HS-27A (cell line): ENCODE measurements around the gene CDC26.
A peak's percentile ranks its signal among the peaks of the same experiment; 100 is the strongest.
"Not testable (repeated sequence)": the region's sequence is repeated elsewhere in the genome, so short reads cannot be mapped to it uniquely, and the experiment has no call there.

Experiments
- DNase-seq: peaks from one replicate; pipeline ENCODE4 v3.0.0-alpha.2; 2012; ENCODE audit warnings: low read depth, missing footprints

CDC26 gene

DNA sequence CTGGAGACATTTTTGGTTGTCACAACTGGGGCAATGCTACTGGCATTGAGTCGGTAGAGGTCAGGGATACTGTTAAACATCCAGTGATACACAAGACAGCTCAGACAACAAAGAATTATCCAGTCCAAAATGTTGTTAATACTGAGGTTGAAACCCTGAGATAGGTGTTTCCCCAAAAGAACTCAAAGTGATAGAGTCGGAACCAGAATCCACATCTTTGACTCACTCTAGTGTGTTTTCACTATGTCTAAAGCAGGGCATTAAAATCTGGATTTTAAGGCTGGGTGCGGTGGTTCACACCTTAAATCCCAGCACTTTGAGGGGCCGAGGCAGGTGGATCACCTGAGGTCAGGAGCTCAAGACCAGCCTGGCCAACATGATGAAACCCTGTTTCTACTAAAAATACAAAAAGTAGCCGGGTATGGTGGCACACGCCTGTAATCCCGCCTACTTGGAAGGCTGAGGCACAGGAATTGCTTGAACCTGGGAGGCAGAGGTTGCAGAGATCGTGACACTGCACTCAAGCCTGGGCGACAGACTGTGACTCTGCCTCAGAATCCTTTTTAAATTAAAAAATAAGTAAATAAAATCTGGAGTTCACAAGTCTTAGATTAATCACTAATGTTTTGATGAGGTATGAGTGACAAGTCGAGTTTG is 37.0 kb downstream of the CDC26 start:
- no peak for DNase-seq

DNA sequence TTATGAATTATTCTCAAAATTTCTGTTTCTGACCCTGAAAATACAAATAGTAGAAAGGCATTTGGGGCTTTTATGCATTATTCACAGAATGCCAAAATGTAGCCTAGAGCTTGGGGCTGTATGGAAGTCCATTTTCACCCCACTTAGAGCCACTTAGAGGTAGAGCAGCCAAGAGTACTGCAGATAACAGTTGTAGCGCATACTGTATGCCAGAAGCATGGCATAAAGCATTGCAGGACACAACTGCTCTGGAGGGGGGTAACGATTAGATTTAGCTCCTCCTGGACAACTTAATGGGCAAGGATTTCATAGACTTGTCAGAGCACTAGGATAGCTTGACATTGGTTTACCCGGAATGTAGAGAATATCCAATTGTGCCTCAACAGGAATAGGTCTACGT is 38.3 kb downstream of the CDC26 start:
- DNase-seq = no peak

DNA sequence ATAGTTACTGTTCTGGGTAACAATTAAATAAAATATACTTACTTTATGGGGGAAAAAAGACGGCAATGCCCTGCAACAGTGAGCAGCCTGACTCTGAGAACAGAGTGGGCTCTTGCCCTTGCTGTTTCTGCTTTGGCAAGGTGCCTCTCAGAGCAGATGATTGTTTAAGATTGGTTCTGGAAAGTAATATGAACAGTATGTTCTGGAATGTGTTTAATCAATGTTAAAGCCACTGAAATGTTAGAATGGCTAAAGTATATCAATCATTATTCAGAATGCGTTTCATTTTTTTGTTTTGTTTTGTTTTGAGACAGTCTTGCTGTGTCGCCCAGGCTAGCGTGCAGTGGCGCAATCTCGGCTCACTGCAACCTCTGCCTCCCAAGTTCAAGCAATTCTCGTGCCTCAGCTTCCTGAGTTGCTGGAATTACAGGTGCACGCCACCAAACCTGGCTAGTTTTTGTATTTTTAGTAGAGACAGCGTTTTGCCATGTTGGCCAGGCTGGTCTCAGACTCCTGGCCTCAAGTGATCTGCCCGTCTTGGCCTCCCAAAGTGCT is 39.6 kb downstream of the CDC26 start:
- DNase-seq = not testable (repeated sequence)

DNA sequence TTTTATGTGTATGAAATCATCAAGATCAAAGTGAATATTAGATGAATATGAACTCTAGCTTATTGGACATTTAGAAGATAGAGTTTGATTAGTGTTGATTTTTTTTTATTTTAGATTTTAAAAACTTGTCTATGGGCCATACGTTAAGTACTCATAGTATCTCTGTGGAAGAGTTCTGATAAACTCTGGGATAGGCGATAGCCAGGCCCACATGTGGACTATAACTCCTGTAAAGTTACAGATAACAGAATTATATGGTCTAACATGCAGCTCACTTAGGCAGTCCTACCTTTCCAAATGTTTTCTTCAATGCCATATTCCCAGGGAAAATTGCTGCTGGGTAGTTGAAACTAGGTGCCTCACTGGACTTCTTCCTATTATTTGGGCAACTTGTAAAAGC is 43.7 kb downstream of the CDC26 start:
- no peak for DNase-seq

DNA sequence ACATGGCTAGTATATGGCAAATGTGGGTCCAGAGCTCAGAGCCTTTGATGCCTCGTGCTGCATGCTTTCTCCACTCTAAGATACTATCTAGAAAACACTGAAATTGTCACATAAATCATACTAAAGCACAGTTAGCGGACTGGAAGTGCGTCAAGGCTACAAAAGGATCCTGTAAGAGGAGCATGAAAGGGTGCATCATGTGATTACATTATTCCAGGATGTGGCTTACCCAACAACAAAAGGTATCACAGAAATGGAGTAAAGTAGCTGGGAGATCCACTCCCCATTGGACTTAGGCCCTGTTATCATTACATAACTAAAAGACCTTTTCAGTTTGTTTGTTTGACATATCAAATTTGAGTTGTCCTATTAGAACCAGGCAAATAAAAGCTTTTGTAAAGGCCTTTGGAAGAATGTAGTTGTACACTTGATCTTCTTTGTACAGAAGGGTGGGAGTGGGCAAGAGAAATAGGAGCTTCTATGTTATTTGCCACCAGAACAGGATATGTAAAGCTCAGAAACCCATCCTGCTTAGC is 47.2 kb downstream of the CDC26 start:
- DNase-seq = no peak

DNA sequence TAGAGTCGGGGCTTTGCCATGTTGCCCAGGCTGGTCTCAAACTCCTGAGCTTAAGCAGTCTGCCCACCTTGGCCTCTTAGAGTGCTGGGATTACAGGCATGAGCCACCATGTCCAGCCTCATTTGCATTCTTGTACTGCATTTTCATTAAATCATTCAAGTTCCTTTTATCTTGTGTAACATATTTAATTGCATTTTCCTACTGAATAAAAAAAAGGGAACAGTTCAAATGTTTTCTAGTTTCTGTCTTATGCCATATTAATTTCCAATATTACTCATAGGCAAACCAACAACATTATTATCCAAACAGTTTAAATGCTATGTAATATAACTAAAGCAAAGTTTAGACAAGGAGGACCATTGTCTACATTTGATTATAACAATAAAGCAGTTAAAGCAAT is 47.9 kb downstream of the CDC26 start:
- no peak for DNase-seq

DNA sequence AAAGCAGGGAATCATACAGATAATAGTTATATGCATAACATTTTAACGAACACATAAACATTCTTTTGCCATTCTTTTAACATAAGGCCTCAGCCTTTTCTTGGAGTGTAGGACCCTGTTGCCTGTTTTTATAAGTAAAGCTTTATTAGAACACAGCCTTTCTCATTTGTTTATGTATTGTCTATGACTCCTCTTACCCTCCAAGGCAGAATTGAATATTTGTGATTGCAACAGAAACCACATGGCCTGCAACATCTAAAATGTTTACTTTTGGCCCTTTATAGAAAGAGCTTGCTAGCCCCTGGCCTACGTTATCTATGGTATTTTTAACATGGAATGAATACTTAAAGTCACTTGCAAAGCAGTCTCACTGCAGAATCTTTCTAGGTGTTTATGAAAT is 51.4 kb downstream of the CDC26 start:
- DNase-seq = no peak

DNA sequence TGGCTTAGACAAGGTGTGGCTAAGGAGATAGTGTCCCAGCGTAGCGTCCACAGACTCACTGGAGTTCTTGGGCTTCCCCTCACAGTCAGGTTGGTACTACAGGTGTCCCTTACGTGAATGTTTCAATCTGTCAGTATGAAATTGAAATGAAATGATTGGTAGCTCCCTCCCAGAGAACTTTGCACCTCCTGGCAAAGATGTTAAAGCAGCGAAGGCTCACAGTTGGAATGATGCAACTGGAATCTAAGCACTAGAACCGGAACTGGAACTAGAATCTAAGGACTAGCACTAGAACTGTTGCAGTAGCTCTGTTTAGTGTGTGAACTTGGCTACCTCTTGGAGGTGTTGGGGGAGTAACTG is 52.9 kb downstream of the CDC26 start:
- no peak for DNase-seq

DNA sequence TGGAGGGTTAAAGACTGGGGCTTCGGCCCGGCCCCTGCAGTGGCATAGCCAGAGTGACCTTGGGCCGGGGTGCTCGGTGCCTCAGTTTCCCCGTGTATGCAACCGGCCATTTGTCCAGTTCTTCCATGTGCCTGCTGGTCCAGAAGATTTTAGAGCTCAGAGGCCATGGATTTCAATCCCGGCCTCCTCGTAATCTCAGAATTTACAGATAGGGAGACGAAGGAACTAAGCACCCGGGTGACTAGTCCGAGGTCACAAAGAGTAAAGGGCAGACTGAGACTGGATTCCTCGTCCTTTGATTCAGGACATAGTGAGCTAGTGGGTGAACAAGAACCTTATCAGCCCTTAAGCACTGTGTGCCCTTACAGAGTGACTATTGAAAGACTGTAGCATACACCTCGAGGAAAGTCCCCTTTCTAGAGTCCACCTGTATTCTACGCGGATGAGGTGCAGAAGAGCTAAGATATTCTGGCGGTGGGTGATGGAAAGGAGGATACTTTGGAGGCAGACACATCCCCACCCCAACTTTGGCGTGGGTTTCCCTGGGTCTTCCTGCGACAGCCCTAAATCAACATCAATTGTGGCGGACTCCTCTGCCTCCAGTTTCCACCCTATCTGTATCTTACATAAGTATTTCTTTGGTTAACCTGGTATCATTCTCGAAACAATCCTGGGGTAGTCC is 53.4 kb downstream of the CDC26 start:
- DNase-seq = peak; percentile 11

DNA sequence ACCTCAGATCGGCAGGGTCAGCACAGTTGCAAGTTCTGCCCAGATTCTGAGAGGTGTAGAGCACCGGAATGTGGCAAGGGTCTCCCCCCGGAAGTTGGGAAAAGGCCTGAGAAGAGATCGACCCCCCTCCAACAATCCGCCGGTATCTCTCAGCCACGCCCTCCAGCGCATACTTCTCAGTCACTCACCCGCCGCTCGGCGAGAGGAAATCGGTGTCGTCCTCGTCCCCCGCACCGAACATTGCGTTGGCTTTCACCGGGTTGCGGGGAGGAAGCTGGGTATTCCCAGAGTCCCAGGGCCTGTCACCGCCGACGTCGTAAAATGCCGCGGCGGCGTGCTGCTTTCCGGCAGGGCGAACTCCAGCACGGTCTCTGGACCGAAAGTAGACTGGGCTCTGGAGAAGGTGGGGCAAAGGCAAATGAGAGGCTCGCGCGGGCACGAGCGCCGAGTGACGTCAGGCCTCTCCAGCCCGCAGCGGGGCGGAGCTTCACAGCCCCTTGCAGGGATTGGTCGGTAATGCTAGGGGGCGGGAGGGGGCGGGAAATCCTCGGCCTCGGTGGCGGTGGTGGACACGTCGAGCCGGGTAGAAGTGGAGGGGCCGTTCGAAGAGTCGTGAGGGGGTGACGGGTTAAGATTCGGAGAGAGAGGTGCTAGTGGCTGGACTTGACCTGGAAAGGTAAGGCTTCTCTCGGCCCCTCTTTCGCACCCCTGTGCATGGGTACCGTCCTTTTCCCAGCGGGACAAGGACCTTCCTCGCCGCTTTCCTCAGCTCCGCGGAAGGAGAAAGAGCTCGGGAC is 54.2 kb downstream of the CDC26 start, which contains the start of the genes FKBP15 and SLC31A1:
Gene FKBP15 (minus strand): TSS at position 275 of the 797 bp plus-strand sequence. CDS start 34 bp downstream, at position 241.
Gene SLC31A1 (plus strand): TSS at position 542 of the 797 bp plus-strand sequence. CDS start 34,605 bp downstream, outside the sequence.
- DNase-seq = peak; percentile 92

DNA sequence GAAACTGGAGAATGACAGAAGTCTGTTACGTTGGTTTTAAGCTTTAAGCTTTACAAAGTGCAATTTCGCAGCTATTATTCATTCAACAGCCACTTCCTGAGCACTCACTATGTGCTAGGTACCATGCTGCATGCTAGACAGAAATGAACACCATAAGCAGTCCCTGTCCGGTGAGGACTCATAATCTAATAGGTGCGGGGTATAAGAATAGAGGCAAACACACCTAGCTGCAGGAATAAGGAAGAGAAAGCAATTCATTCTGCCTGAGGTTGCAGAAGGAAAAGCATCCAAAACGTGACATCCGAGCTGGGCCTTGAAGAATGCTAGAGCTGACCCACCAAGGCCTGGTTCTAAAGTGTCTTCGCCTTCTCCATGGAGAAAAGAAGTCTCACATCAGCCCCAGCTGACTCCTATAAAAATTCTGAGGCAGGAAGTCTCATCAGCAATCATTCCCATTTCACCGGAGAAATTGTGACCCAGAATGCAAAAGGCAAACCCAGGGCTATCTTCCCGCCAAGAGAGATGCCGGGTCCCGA is 54.8 kb downstream of the CDC26 start:
- DNase-seq = no peak

DNA sequence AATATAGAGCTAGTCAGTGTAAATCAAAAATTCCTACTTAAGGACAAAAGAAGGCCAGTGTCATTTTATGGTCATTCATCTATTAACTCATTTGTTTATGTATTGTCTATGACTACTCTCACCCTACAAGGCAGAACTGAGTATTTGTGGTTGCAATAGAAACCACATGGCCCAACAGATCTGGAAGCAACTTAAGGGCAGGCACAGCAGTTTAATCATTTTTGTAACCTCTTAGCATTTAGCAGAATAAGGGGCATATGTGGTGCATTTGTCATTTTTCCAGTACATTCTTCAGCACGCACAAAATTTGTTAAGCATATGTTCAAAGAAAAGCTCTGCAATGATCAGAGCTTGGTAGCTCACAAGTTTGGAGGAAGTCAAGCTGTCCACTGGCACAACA is 55.4 kb downstream of the CDC26 start:
- no peak for DNase-seq

DNA sequence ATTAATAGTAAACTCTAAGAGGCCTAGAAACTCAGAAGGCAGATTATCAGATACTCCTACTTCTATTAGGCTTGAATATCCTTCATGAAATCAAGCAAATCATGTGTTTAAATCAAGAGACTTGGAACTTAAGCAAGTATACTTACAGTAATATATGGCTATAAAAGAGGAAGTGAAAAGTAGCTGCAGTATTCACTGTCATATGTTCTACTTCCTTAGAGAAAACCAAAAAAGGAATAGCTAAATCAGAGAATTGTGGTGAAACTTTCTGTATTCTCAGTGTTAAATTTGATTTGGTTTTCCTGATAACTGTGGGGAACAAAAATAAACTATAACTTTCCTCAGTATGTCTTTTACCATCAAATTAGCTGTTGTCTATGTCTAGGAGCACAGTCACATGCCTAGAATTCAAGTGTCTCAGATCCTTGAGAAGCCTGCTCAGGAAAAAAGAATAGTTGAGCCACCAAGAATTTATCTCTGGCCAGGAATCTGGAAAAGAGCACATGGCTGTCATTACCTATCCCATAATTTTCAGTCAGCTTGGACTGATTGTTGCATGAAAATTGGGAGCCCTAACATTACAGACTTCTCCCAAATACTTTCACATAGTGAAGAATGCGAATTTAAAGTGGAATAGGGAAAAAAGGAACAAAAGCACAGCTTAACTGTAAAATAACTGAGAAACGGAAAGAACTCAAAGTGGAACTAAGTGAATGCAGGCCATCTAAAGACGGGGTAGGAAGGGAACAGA is 56.0 kb downstream of the CDC26 start:
- no peak for DNase-seq
